Breast epithelium (tissue), 3 donors: ENCODE results near the gene RGR.

Experiments used
- POLR2AphosphoS5 ChIP-seq, 3 donors: sonication (generic); formaldehyde crosslinking; IDR thresholded peaks; one replicate each; pipeline ENCODE4 v1.6.1; 2017; ENCODE audit warnings: antibody characterized with exemption in 3 of 3
- TF ChIP-seq, protein P1 (sequence below), 3 donors: fragments of 450-650 bp; IDR thresholded peaks; one replicate each; pipeline ENCODE4 v1.5.1; 2016 to 2017; ENCODE audit warnings: antibody characterized with exemption in 3 of 3, mild to moderate bottlenecking in 3 of 3, moderate library complexity in 3 of 3

GRCh38 chr10:84263716-84264115, 18.9 kb downstream of the RGR start:
- TF ChIP-seq POLR2AphosphoS5 (IDR thresholded peaks at IDR 0.05), result no peak
- TF ChIP-seq, protein P1, sequence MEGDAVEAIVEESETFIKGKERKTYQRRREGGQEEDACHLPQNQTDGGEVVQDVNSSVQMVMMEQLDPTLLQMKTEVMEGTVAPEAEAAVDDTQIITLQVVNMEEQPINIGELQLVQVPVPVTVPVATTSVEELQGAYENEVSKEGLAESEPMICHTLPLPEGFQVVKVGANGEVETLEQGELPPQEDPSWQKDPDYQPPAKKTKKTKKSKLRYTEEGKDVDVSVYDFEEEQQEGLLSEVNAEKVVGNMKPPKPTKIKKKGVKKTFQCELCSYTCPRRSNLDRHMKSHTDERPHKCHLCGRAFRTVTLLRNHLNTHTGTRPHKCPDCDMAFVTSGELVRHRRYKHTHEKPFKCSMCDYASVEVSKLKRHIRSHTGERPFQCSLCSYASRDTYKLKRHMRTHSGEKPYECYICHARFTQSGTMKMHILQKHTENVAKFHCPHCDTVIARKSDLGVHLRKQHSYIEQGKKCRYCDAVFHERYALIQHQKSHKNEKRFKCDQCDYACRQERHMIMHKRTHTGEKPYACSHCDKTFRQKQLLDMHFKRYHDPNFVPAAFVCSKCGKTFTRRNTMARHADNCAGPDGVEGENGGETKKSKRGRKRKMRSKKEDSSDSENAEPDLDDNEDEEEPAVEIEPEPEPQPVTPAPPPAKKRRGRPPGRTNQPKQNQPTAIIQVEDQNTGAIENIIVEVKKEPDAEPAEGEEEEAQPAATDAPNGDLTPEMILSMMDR (IDR thresholded peaks at IDR 0.05), result no peak
